H1 (cell line): ENCODE results near the gene AGBL4. TPM values are rescaled to one million over a fixed set of nuclear protein-coding genes. Genes with fewer than 3 reads are reported as not detected.
"Not testable (repeated sequence)": the region's sequence is repeated elsewhere in the genome, so short reads cannot be mapped to it uniquely, and the experiment has no call there.

Experiments
- CTCF ChIA-PET: fragments of 300-600 bp; sonication (Branson Sonifier 250); formaldehyde crosslinking; loops from one replicate; lab custom pipeline; 2021; ENCODE audit not compliant: partially characterized antibody; lab: Charles Lee
- POLR2A ChIA-PET: fragments of 300-600 bp; sonication (Branson Sonifier 250); formaldehyde crosslinking; loops from one replicate; lab custom pipeline; 2021; ENCODE audit warnings: inconsistent platforms; ENCODE audit not compliant: partially characterized antibody; lab: Charles Lee
- DNase-seq, 2 experiments: peaks; one replicate each; pipeline versions ENCODE4 v3.0.0 to v3.0.0-alpha.2; 2010 to 2022; ENCODE audit warnings: low spot score in 2 of 2, low read depth in 1 of 2, mixed read lengths in 1 of 2
- FAIRE-seq: peaks from 2 replicates; lab custom pipeline; 2011; peaks lifted over from hg19 to GRCh38; lab: Jason Lieb, UNC
- H2AFZ ChIP-seq: 2 replicates; pipeline ENCODE4 v1.8.1; 2012; ENCODE audit warnings: low read length, inconsistent platforms
- H2AK5ac ChIP-seq: 2 replicates; pipeline ENCODE4 v1.6.1; 2013; ENCODE audit warnings: low read depth, low read length
- H2BK120ac ChIP-seq: replicated peaks from 2 replicates; pipeline ENCODE3; 2013; ENCODE audit warnings: low read depth, low read length, inconsistent platforms
- H2BK12ac ChIP-seq: 2 replicates; pipeline ENCODE4 v1.6.1; 2013; ENCODE audit warnings: low read depth, low read length
- H2BK15ac ChIP-seq: 2 replicates; pipeline ENCODE4 v1.6.1; 2013; ENCODE audit warnings: low read length
- H2BK20ac ChIP-seq: 2 replicates; pipeline ENCODE4 v1.6.1; 2013; ENCODE audit warnings: low read length
- H2BK5ac ChIP-seq: 2 replicates; pipeline ENCODE4 v1.6.1; 2013; ENCODE audit warnings: low read depth, low read length
- H3K14ac ChIP-seq: 2 replicates; pipeline ENCODE4 v1.6.1; 2013; ENCODE audit warnings: inconsistent platforms; ENCODE audit not compliant: insufficient read length
- H3K18ac ChIP-seq: 2 replicates; pipeline ENCODE4 v1.6.1; 2013; ENCODE audit warnings: low read length; ENCODE audit errors: extremely low read depth
- H3K23ac ChIP-seq: 2 replicates; pipeline ENCODE4 v1.6.1; 2013; ENCODE audit warnings: inconsistent platforms; ENCODE audit not compliant: insufficient read length
- H3K23me2 ChIP-seq: 2 replicates; pipeline ENCODE4 v1.6.1; 2013; ENCODE audit warnings: low read depth, low read length
- H3K27ac ChIP-seq: 2 replicates; pipeline ENCODE4 v1.6.1; 2011; ENCODE audit warnings: low read depth, low read length, inconsistent platforms
- H3K27me3 ChIP-seq, 4 experiments: replicated peaks in 1 of 4; 1 replicate in 1 of 4; 2 replicates in 3 of 4; pipeline versions ENCODE4 v1.6.1 to v1.8.1; 2011 to 2013; ENCODE audit warnings: low read length in 3 of 4, mild to moderate bottlenecking in 3 of 4, inconsistent platforms in 2 of 4, mixed read lengths in 2 of 4, moderate library complexity in 1 of 4; ENCODE audit not compliant: control insufficient read depth in 3 of 4, insufficient read depth in 3 of 4; ENCODE audit errors: extremely low read depth in 1 of 4
- H3K36me3 ChIP-seq, 4 experiments: 2 replicates each; pipeline versions ENCODE4 v1.6.1 to v1.8.1; 2011 to 2013; ENCODE audit warnings: mild to moderate bottlenecking in 4 of 4, low read length in 3 of 4, moderate library complexity in 2 of 4, control low read depth in 1 of 4, inconsistent platforms in 1 of 4; ENCODE audit not compliant: insufficient read depth in 4 of 4, control insufficient read depth in 2 of 4
- H3K4ac ChIP-seq: replicated peaks from 2 replicates; pipeline ENCODE3; 2013; ENCODE audit warnings: low read length, low read depth, mixed read lengths, inconsistent platforms; ENCODE audit not compliant: insufficient read length
- H3K4me1 ChIP-seq, 4 experiments: replicated peaks in 1 of 4; 1 replicate in 1 of 4; 2 replicates in 3 of 4; pipeline versions ENCODE4 v1.6.1 to v1.8.1; 2011 to 2013; ENCODE audit warnings: low read length in 3 of 4, inconsistent platforms in 2 of 4, mixed read lengths in 1 of 4; ENCODE audit not compliant: insufficient read depth in 4 of 4, control insufficient read depth in 3 of 4
- H3K4me2 ChIP-seq, 2 experiments: 2 replicates each; pipeline versions ENCODE4 v1.6.1 to v1.8.1; 2011 to 2013; ENCODE audit warnings: low read depth in 2 of 2, low read length in 2 of 2, control low read depth in 1 of 2, inconsistent platforms in 1 of 2, mild to moderate bottlenecking in 1 of 2; ENCODE audit not compliant: insufficient read depth in 1 of 2
- H3K4me3 ChIP-seq, 4 experiments: fragments of 200-600, 300-600 bp in 1 of 4; sonication (generic), shearing (Covaris generic), sonication (Bioruptor Twin) in 1 of 4; 2 replicates each; pipeline versions ENCODE4 v1.5.1 to v1.8.1; 2011 to 2016; ENCODE audit warnings: low read length in 4 of 4, low read depth in 3 of 4, control low read depth in 2 of 4, inconsistent platforms in 2 of 4, mild to moderate bottlenecking in 2 of 4, mixed read lengths in 1 of 4, moderate library complexity in 1 of 4; ENCODE audit not compliant: insufficient read depth in 2 of 4; ENCODE audit errors: extremely low read depth in 1 of 4
- H3K56ac ChIP-seq: replicated peaks from 2 replicates; pipeline ENCODE3; 2013; ENCODE audit warnings: low read depth, mild to moderate bottlenecking, mixed read lengths, low read length, inconsistent platforms; ENCODE audit not compliant: insufficient read length
- H3K79me1 ChIP-seq: 2 replicates; pipeline ENCODE4 v1.6.1; 2013; ENCODE audit warnings: low read depth, low read length, control low read depth
- H3K79me2 ChIP-seq, 2 experiments: 2 replicates each; pipeline versions ENCODE4 v1.6.1 to v1.8.1; 2012 to 2013; ENCODE audit warnings: low read length in 2 of 2, mild to moderate bottlenecking in 2 of 2, inconsistent platforms in 1 of 2; ENCODE audit not compliant: insufficient read depth in 2 of 2, control insufficient read depth in 1 of 2
- H3K9ac ChIP-seq, 4 experiments: replicated peaks in 1 of 4; 1 replicate in 1 of 4; 2 replicates in 3 of 4; pipeline versions ENCODE4 v1.6.1 to v1.8.1; 2011 to 2013; ENCODE audit warnings: low read depth in 3 of 4, low read length in 3 of 4, control low read depth in 2 of 4, mild to moderate bottlenecking in 2 of 4, moderate library complexity in 2 of 4, inconsistent platforms in 1 of 4; ENCODE audit errors: extremely low read depth in 1 of 4
- H3K9me3 ChIP-seq, 2 experiments: 2 replicates each; pipeline versions ENCODE4 v1.6.1 to v1.8.1; 2012 to 2013; ENCODE audit warnings: mild to moderate bottlenecking in 2 of 2, moderate library complexity in 2 of 2, control low read depth in 1 of 2, inconsistent platforms in 1 of 2, low read depth in 1 of 2, low read length in 1 of 2, mixed read lengths in 1 of 2; ENCODE audit not compliant: insufficient read depth in 2 of 2
- H4K20me1 ChIP-seq, 2 experiments: replicated peaks in 1 of 2; 2 replicates each; pipeline versions ENCODE3 to v1.8.1; 2011 to 2013; ENCODE audit warnings: inconsistent platforms in 2 of 2, low read length in 2 of 2, mild to moderate bottlenecking in 1 of 2; ENCODE audit not compliant: insufficient read depth in 2 of 2, control insufficient read depth in 1 of 2
- H4K5ac ChIP-seq: 2 replicates; pipeline ENCODE4 v1.6.1; 2013; ENCODE audit warnings: low read length, low read depth, mixed read lengths, inconsistent platforms; ENCODE audit not compliant: insufficient read length
- H4K8ac ChIP-seq: 2 replicates; pipeline ENCODE4 v1.8.0; 2013; ENCODE audit warnings: mild to moderate bottlenecking, moderate library complexity, low read length, inconsistent platforms; ENCODE audit not compliant: insufficient read depth; ENCODE audit errors: extremely low read depth
- H4K91ac ChIP-seq: replicated peaks from 2 replicates; pipeline ENCODE3; 2013; ENCODE audit warnings: low read length, mixed read lengths, inconsistent platforms; ENCODE audit not compliant: insufficient read length
- WGBS, 2 experiments: shearing (Covaris generic) in 1 of 2; methylation state at CpG; one replicate each; pipeline versions ENCODE4 v1.1.6 to v1.1.7; 2013 to 2015; ENCODE audit warnings: low lambda C conversion rate in 2 of 2, mixed read lengths in 2 of 2, inconsistent platforms in 1 of 2, low coverage in 1 of 2, missing lambda C conversion rate in 1 of 2; ENCODE audit not compliant: insufficient replicate concordance in 2 of 2, insufficient coverage in 1 of 2, insufficient read length in 1 of 2; ENCODE audit errors: extremely low coverage in 1 of 2, missing lambda C conversion rate in 1 of 2; 5-methylcytosine and 5-hydroxymethylcytosine counted together
- polyA plus RNA-seq, 7 experiments: library from polyadenylated mRNA; depleted of rRNA in 3 of 7; stranded (reverse) in 5 of 7; unstranded in 2 of 7; fragments of >200 nt in 5 of 7; fragments of 200-250 nt in 2 of 7; gene quantifications; 1 replicate in 5 of 7; 2 replicates in 1 of 7; 4 replicates in 1 of 7; pipeline versions ENCODE4 v1.2.1 to v1.2.3, GENCODE V29; 2011 to 2013; ENCODE audit warnings: missing spikeins in 2 of 7, mixed read lengths in 2 of 7
- total RNA-seq: library from RNA; stranded (reverse); fragmentation: NEBNext Ultra II Directional; extraction: Animal tissue kit (Norgen Biotek cat#: 25700); gene quantifications from 2 replicates; pipeline ENCODE4 v1.2.1, GENCODE V29; 2021

AGBL4 gene
- total and polyA plus RNA-seq, 2 of the 8 experiments (the other 6 are each of a cell fraction or from before 2014, with no cell fraction given), result 0.41 to 0.45 TPM

DNA sequence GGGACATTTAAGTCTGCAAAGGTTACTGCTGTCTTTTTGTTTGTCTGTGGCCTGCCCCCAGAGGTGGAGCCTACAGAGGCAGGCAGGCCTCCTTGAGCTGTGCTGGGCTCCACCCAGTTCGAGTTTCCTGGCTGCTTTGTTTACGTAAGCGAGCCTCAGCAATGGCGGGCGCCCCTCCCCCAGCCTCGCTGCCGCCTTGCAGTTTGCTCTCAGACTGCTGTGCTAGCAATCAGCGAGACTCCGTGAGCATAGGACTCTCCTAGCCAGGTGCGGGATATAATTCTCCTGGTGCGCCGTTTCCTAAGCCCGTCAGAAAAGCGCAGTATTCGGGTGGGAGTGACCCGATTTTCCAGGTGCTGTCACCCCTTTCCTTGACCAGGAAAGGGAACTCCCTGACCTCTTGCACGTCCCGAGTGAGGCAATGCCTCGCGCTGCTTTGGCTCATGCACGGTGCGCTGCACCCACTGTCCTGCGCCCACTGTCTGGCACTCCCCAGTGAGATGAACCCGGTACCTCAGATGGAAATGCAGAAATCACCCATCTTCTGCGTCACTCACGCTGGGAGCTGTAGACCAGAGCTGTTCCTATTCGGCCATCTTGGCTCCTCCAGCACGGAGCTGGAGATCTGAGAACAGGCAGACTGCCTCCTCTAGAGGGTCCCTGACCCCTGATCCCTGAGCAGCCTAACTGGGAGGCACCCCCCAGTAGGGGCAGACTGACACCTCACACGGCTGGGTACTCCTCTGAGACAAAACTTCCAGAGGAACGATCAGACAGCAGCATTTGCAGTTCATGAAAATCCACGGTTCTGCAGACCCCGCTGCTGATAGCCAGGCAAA is 766.3 kb downstream of the AGBL4 start:
- POLR2A ChIA-PET, result interaction anchor here (0.7 kb wide), 1 partner anchor 681 kb away, joined by 3 read pairs; no protein-coding TSS in a partner anchor
- H2BK5ac ChIP-seq, result peak overlapping the region; percentile 71; the same call in 1 of the 2 replicates
- H3K36me3 ChIP-seq, H2BK15ac ChIP-seq, H3K27me3 ChIP-seq, H2AFZ ChIP-seq, H4K20me1 ChIP-seq, CTCF ChIA-PET, H3K79me1 ChIP-seq, H3K4ac ChIP-seq, H3K4me1 ChIP-seq, H2BK120ac ChIP-seq, H4K5ac ChIP-seq, H3K14ac ChIP-seq, H3K79me2 ChIP-seq, H3K56ac ChIP-seq, H3K23me2 ChIP-seq, H3K18ac ChIP-seq, H3K23ac ChIP-seq, H3K27ac ChIP-seq, H4K91ac ChIP-seq, FAIRE-seq, H2AK5ac ChIP-seq, H2BK20ac ChIP-seq: not testable (repeated sequence)
- WGBS, 2 experiments, result 70% methylated on average over 28 of the region's 32 CpGs; no CpG with 5 or more reads in 1 of the 2 experiments
- peak overlapping the region in 2 of 4 experiments; percentile 22 to 69; a peak in 2 of 7 replicates for H3K9ac ChIP-seq
- peak overlapping the region in 1 of 2 experiments; percentile 47; a peak in 2 of 4 replicates for H3K4me2 ChIP-seq
- H4K8ac ChIP-seq, result peak overlapping the region; percentile 98; the same call in 1 of the 2 replicates
- peak in 1 of 2 experiments; percentile 79 for DNase-seq
- peak overlapping the region in 1 of 4 experiments; percentile 78; a peak in 2 of 8 replicates for H3K4me3 ChIP-seq
- H3K9me3 ChIP-seq, result peaks cover 19 to 31% of the 10 kb centered on the region in 2 experiments
- H2BK12ac ChIP-seq, result peak overlapping the region; percentile 87
